ENCODE data around the gene MAML1.

Gene MAML1

DNA sequence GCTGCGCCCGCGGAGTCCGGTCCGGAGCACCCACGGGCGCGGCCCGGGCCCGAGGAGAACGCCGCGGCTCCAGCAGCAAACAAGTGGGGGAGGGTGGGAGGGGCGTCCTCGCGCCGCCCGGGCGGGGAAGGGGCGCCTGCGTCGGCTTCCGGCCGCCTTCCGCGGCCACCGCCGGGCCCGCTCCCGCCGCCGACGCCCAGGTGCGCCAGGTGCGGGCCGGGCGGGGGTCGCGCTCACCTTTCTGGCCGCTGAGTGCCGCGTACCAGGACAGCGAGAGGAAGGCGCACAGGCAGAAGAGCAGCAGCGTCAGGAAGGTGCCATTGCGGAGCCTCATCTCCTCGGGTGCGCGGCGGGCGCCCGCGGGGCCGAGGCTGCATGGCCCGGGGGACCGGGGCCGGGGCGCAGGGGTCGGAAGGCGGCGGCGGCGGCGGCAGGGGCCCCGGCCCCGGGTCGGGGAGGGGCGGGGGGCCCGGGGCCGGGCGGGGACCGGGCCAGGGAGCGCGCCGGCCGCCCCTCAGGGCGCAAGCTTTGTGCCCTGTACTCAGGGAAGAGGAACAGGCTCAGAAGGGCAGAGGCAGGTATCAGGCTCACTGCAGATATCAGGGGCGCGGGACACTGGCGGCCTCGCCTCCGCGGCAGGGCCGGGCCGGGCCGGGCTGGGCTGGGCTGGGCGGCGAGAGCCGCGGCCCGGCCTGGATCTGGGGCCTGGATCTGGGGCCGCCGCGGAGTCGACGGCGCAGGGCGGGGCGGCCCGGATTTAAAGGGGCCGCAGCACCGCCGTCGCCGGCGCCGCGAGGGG is 73.8 kb downstream of the MAML1 start, which contains the start of gene MGAT4B:
Gene MGAT4B (minus strand): TSS at position 617 of the 799 bp plus-strand sequence. CDS start 283 bp downstream, at position 334.
- peak; percentile 73 for DNase-seq (ENCODE audit: low spot score)

DNA sequence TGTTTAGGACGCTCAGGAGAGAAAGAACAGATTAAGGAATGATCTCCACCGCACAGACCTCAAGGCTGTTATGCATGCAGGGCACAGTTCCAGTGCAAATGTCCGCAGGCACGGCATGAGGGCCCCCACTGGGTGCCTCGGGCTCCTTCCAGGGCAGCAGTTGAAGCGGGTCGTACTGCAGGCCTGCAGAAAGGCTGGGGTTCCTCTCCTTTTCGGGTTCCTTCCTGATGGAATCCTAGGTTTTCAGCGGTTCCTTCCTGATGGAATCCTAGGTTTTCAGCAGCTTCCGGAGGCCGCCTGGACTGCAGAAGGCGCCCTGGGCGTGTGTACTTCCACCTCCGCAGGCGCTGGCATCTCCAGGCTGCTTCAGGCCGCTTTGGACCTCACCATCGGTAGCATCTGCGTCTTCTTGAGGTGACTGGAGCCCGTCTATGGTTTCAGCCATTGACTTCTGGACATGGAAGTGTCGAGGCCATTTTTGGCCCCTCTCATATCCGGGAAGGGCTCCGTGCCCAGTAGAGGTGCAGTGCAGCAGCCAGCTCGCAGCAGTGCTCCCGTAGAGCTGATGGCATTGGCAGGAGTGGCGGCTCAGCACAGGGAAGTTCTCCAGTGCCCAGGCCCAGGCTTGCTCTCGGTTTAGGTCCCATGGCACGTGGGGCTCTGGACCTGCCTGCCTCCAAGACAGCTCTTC is 79.7 kb downstream of the MAML1 start:
- DNase-seq (ENCODE audit: low spot score) = no peak

DNA sequence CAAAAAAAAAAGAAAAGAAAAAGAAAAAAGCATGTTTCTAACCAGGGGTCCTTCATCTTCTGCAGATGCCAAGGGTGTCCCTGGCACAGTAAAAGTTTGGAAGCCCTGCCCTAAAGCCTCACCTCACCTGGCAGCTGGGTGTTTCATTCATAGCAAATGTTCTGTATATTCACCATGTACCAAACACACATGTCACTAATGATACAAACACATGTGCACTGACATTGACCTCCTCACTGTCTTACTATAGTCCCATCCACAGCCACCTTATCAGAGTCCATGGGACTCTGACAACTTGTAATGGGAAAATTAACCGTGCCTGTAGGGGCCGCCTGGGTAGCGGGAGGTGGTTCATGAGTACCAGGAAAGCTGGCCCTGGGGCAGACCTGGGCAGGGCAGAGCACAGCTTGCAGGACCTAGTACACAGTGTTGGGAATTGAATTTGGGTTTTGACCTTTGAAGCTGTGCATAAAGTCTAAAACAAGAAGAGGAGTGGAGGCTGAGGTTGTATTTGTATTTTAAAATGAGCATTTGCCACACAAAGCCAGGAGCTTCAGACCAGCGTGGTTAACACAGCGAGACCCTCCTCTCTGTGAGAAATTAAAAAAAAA is 80.5 kb downstream of the MAML1 start:
- DNase-seq (ENCODE audit: low spot score) = no peak

DNA sequence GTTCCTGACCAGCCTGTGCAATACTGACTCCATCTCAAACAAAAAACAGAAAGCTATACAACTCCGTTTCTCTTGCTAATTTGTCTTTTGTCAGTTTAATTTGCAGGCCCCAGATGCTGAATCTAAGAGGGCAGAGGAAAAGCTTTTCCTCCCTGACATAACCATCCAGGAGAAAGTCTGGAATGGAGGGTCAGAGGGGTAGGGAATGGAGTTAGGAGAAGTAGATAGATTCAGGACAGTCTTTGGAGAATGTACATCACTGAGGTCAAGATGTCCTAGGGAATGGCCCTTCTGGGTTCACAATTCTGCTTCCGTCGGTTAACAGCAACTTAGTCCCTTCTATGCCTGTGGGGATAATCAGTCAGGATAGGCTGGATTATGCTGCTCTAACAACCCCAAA is 81.5 kb downstream of the MAML1 start:
- no peak for DNase-seq (ENCODE audit: low spot score)

DNA sequence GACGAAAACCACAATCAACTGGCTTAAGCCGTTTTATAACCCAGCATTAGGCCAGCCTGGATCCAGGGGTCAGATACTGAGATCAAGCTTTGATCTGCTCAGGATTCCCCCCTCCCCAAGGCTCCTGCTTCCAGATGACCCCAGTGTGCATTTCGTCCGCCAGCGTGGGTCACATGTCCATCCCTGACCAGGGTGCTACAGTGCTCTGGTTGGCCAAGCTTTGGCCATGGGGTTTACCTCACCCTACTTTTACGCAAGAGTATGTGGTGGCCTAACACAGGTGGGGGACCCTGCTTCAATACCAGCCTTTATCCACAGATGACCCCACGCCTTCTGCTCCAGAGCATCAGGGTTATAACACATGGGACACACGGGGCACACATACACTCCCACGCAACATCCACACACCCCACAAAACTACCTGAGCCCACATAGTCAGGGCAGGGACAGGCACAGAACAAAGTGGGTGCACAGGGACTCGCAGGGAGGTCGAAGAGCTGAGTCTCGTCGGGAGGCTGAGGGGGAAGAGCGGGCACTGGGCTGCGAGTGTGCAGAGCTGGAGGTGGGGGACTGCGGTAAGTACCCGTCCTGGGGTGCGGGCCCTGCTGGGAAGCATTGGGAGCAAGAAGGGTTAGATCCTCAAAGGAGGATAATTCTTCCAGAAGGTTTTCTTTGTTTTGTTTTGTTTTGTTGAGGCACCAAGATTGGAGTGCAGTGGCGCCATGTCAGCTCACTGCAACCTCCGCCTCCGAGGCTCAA is 83.0 kb downstream of the MAML1 start:
- no peak for DNase-seq (ENCODE audit: low spot score)

DNA sequence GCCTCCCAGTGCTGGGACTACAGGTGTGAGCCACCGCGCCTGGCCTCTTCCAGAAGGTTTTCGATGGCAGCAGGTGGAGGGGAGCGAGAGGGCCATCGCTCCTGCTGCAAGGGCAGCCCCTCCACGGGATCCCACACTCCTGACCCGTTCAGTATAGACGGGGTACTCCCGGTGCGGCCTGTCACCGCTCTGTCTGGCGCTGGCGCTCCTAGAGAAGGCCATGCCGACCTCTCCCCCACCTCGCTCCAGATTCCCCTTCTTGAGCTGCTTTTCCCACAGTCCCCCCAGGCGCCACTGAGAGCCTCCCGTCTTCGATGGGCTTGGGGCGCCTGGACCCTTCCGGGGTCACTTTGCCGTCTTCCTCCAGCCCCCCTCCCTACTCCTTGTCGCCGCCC is 83.8 kb downstream of the MAML1 start:
- DNase-seq (ENCODE audit: low spot score) = no peak

DNA sequence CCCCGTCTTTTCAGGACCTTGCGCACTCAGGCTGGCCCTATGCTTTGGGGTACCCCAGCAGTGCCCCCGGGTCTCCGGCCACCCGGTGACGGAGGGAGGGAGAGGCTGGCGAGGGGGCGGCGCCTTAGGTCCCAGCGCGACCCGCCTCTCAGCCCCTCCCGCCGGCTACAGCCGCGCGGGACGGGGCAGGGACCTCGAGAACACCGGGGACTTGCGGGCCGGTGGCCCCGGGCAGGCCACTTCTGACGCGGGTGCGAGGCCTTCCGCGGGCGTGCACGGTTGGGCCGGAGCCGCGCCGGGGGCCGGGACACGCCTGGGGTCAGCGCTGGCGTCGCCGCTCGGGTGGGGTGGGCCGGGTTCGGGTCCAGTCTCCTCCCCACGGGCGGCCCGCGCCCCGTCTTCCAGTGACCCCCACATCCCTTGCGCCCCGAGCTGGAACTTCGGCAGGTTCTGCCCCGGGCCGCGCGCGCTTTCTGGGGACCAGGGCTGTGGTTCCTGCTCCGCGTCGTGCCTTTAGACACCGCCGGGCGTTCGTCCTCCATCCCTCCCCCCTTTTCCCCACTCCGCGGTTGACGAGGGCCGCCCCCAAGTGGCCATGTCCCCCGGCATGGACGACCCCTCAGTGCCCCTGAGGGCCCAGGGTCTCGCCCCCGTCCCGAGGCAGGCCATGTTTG is 84.3 kb downstream of the MAML1 start:
- DNase-seq (ENCODE audit: low spot score) = no peak

DNA sequence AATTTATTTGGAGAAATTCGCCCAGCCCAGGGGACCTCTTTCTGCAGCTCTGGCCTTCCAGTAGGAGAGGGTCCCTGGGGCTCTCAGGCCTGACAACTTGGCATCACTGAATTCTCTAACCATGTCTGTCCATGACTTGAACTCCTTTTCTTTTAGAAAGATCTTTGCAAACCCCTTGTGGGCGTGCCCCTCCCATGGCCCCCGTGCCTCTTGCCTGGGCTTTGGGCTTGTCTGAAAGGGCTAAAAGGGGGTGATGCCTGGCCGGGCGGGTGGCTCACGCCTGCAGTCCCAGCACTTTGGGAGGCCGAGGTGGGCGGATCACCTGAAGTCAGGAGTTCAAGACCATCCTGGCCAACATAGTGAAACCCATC is 84.8 kb downstream of the MAML1 start:
- DNase-seq (ENCODE audit: low spot score) = no peak

DNA sequence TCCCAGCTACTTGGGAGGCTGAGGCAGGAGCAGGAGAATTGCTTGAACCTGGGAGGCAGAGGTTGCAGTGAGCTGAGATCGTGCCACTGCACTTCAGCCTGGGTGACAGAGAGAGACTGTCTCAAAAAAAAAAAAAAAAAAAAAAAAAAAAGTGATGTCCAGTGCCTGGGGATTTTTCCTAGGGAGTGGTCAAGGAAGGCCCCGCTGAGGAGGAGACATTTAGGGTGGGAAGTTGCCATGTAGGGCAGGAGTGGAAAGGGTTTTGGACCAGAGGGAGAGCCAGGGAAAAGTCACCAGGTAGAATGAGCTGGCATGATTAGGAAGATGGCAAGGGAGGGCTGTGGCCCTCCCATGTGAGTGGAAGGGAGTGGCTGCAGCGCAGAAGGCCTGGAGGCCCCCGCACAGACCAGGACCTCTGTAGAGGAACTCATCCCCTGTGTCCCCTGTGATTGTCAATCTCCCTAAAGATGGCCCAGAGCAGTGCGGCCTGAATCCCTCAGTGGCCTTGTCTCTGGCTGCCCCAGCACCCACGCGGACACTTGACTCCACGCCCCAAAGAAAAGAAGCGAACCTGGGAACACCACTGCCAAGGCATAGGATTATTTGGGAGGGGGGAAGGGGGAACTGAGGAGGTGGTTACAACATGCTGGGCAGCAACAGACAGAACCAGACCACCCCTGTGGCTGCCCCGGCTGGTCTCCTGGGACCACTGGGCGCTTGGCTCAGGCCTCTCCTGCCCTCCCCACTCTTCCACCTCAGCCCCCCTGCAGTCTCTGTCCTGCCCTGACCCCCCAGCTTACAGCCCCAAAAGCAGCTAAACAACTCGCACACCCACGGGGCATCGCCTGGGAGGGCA is 85.5 kb downstream of the MAML1 start:
- DNase-seq (ENCODE audit: low spot score) = no peak

DNA sequence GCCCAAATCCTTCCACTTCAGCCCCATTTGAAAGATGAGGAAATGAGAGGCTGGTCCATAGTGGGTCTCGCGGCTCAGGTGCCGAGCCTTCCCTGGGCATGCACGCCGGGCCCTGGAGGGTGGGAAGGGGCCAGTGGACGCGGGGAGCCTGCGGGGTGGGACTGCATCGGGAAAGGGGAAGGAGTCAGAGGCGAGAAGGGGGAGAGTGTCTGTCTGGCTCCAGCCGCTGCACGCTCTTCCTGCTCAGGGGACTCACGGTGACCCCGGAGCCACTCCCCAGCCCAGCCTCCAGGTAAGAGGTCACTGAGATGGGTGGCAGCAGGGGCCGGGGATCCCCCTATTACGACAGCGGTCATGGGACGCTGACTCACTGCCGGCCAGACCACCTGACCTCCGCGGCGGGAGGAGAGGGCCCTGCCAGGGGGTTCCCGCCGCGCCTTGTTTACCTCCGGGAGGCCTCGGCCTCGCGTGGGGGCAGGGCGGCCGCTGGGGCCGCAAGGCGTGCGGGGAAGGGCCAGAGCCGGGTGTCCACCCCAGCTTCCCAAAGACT is 86.2 kb downstream of the MAML1 start:
- peak; percentile 96 for DNase-seq (ENCODE audit: low spot score)

DNA sequence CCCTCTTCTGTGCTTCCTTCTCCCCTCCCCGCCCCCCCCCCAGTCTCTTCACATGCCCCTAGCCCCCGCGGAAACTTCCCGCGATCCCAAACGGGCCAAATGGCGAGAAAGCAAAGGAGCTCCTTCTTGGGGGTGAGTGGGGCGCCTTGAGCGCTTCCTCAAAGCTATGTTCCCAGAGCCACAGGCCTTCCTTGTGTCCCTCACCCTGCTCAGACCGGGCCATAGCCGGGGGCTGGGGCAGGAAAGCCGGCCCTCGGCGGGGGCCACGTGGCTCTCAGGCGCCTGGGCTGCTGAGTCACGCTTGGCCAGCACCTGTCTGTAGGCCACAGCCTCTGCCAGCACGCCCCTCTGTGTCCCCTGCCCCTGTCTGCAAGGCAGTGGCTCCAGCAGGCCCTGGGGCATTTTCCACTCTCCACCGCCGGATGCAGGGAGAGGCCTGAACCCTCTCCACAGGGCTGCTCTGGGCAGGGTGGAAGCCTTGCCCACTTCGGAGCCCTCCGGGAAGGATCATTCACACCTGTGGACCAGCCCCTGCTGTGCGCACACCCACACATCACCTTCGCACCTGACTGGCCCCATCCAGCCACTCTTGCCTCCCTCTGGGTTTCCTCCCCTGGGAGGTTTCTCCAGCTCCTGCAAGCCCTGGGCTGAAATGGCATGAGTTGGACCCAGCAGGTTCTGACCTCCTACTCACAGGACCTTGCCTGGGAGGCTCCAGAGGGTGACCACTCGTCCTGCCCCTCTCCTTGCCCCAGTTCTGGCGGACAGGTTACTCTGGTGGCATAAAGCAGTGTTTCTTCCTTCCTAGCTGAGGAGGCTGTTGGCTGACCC is 86.9 kb downstream of the MAML1 start:
- peak; percentile 89 for DNase-seq (ENCODE audit: low spot score)

DNA sequence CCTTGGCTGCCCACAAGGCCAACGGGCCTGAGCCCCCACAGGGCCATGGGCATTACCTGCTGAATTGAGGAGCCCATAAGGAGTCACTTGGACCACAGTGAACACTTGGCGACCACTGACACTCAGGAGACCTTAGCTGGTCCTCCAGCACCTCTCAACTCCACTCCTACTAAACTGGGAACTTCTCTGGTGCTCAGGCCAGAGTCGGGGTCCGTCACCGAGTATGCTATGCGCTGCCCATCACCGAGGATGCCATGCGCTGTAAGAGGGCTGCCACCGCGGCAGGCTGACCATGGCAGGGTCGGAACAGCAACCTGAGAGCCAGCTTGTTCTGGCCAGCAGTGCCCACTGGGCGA is 87.5 kb downstream of the MAML1 start:
- peak; percentile 57 for DNase-seq (ENCODE audit: low spot score)

DNA sequence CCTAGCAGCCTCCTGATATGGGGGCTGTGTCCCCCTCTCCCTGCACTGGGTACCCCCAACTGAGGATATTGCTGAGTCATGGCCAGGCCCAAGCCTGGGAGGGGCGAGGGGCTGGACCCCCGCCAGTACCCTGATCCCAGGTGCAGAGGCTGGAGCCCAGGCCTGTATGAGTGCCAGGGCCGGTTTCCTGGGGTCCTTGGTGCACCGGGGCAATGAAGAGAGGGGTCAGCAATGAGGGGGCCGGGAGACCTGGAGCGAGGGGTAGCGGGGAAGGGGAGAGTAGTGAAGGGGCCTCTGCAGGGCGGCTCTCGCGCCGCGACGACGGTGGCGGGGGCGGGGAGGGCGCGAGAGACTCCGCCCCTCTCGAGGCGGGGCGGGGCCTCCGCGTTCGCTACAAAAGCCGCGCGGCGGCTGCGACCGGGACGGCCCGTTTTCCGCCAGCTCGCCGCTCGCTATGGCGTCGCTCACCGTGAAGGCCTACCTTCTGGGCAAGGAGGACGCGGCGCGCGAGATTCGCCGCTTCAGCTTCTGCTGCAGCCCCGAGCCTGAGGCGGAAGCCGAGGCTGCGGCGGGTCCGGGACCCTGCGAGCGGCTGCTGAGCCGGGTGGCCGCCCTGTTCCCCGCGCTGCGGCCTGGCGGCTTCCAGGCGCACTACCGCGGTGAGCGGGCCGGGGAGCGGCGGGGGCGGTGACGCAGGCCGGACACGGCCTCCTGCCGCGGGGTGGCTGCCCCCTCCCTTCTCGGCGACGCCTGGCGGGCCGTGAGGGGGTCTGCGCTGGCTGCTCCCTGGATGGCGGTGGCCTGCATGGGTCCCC is 88.1 kb downstream of the MAML1 start, which contains the start of gene SQSTM1:
Gene SQSTM1 (plus strand): TSS at position 423 of the 815 bp plus-strand sequence. CDS start 32 bp downstream, at position 455.
- DNase-seq (ENCODE audit: low spot score) = peak; percentile 76

DNA sequence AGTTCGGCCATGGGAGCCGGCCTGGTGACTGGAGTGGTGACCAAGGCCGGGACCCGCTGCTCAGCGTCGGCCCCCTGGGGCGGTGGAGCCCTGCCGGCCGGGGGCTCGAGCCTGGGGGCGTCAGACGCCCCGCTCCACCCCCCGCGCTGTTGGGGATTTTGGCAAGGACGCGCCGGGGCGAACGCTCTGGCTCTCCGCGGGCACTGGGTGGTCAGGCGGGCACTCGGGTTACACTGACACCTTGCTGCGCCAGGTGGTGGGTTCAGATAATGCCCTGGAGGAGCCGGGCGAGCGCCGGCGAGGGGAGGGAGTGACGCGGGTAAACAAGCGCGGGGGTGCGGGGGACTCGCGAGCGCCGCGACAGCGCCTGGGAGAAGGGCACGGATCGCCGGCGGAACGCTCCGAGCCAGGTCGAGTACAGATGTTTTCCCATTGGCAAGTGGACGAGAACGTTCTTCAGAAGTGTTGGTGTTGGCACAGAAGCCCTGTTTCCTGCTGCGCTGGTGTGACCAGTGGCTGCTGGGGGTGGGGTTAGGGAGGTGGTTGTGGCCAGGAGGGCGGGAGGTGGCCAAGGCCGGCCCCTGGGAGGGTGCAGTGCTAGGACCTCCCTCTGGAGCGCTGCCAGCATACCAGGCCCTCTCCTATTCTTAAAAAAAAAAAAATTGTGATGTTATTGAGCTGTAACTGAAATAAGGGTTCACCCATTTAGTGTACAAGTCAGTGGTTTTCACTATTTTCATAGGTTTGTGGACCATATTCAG is 88.9 kb downstream of the MAML1 start:
- DNase-seq (ENCODE audit: low spot score) = peak; percentile 92

DNA sequence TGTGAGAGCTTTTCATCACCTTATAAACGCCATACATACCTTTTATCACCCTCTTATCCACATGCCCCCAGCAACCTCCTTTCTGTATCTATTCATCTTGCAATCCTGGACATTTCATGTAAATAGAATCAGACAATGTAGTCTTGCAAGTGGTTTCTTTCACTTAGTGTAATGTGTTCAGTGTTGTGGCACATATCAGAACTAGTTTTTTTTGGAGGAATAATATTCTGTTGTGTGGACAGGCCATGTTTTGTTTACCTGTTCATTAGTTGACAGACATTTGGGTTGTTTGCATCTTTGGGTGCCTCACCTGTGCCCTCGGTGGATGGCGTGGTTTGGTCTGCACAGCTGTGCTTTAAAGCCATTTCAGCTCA is 89.4 kb downstream of the MAML1 start:
- no peak for DNase-seq (ENCODE audit: low spot score)

DNA sequence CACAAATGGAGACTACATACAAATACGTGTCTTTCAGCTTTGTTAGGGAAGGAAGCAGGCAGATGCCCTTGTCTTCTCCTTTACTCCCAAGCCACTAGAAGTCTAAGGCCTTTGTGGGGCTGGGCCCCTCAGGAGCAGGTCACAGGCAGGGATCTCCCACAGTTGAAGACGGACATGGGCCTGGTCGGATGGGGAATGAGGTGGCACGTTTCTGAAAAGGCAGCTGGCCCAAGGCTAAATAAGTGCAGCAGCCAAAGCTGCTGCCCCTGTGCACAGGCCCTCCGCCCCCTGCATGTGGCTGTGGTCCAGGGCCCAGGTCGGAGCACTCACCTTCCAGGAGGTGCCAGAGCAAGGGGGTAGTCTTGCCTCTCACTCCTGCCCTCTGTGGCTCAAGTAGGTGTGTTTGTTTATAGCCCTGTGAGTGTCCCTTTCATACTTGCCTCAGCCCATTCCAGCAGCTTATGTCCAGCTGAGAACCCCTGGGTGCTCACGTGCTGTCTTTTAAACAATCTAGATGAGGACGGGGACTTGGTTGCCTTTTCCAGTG is 89.9 kb downstream of the MAML1 start:
- DNase-seq (ENCODE audit: low spot score) = no peak

DNA sequence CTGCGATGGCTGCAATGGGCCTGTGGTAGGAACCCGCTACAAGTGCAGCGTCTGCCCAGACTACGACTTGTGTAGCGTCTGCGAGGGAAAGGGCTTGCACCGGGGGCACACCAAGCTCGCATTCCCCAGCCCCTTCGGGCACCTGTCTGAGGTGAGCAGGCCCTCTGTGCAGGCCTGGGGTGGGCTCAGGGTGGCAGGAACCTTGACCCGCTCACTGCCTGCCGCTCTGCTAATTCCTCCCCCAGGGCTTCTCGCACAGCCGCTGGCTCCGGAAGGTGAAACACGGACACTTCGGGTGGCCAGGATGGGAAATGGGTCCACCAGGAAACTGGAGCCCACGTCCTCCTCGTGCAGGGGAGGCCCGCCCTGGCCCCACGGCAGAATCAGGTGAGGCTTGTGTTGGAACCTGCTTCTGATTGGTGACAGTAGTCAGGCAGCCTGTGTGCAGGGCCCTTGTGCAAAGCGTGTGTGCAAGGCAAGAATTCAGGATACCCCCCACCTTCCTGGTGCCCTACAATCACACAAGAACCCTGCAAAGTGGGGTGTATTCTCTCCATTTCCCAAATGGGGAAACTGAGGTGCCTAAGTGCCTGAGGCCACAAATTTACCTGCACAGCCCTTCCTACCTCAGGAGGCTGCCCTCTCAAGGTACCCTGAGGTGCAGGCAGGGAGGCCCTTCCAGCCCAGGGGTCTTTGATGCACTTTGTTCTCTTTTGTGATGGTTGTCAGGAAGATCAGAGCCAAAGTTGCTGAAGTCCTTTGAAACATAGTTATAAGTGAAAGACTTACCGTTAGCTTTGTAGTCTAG is 91.5 kb downstream of the MAML1 start:
- no peak for DNase-seq (ENCODE audit: low spot score)
